Endothelial cell (in vitro differentiated cells): ENCODE results near the gene NSDHL. TPM values are rescaled to one million over a fixed set of nuclear protein-coding genes. Genes with fewer than 3 reads are reported as not detected.

ENCODE experiments used
- DNase-seq: peaks from one replicate; pipeline ENCODE4 v3.0.0; 2021; ENCODE audit warnings: low spot score
- H3K27ac Mint-ChIP-seq: one replicate; pipeline ENCODE4 v1.8.0; 2021; ENCODE audit warnings: mixed read lengths, inconsistent platforms; ENCODE audit not compliant: unreplicated experiment
- H3K27me3 Mint-ChIP-seq: one replicate; pipeline ENCODE4 v1.8.0; 2021; ENCODE audit warnings: mild to moderate bottlenecking, moderate library complexity, mixed read lengths, inconsistent platforms; ENCODE audit not compliant: unreplicated experiment
- H3K36me3 Mint-ChIP-seq: one replicate; pipeline ENCODE4 v1.8.0; 2021; ENCODE audit warnings: mild to moderate bottlenecking, low read depth, mixed read lengths, inconsistent platforms; ENCODE audit not compliant: unreplicated experiment
- H3K4me1 Mint-ChIP-seq: one replicate; pipeline ENCODE4 v1.8.0; 2021; ENCODE audit warnings: mild to moderate bottlenecking, mixed read lengths, inconsistent platforms; ENCODE audit not compliant: unreplicated experiment
- H3K4me3 Mint-ChIP-seq: one replicate; pipeline ENCODE4 v1.8.0; 2021; ENCODE audit warnings: mild to moderate bottlenecking, mixed read lengths, inconsistent platforms; ENCODE audit not compliant: unreplicated experiment
- H3K9me3 Mint-ChIP-seq: one replicate; pipeline ENCODE4 v1.8.0; 2021; ENCODE audit warnings: mixed read lengths, inconsistent platforms; ENCODE audit not compliant: unreplicated experiment
- CTCF ChIP-seq: fragments of 200-600 bp; sonication (generic); IDR thresholded peaks from one replicate; pipeline ENCODE4 v1.5.0; 2021; ENCODE audit warnings: antibody characterized with exemption; ENCODE audit not compliant: unreplicated experiment
- total RNA-seq: library from RNA; stranded (reverse); fragmentation: NEBNext Ultra II Directional; extraction: Animal tissue kit (Norgen Biotek cat#: 25700); gene quantifications from one replicate; pipeline ENCODE4 v1.2.1, GENCODE V29; 2021; ENCODE audit not compliant: unreplicated experiment

The NSDHL gene
- total RNA-seq, 1 donor from 2014 or later: 26.5 TPM

GRCh38 chrX:152813206-152813605 is 17.7 kb upstream of the NSDHL start:
- TF ChIP-seq CTCF: no peak
- Mint-ChIP-seq H3K4me3 (no peak overlapping the region), H3K4me1 (peaks cover 8% of the 10 kb centered on the region), H3K36me3 (no peaks in the 10 kb centered on the region), H3K27ac (no peak overlapping the region), H3K27me3 (peaks cover 2% of the 10 kb centered on the region), H3K9me3 (no peaks in the 10 kb centered on the region)
- no peak for DNase-seq

- Mint-ChIP-seq H3K36me3 (no peaks in the 10 kb centered on the region), H3K4me3 (no peak overlapping the region), H3K27me3 (peaks cover 2% of the 10 kb centered on the region), H3K27ac (no peak overlapping the region), H3K4me1 (peaks cover 8% of the 10 kb centered on the region), H3K9me3 (no peaks in the 10 kb centered on the region)
- TF ChIP-seq CTCF: no peak
- no peak for DNase-seq
Measured at GRCh38 chrX:152814048-152814447, 16.8 kb upstream of the NSDHL start.

GRCh38 chrX:152817078-152817764 is 13.6 kb upstream of the NSDHL start:
- DNase-seq: peak; percentile 22
- Mint-ChIP-seq H3K4me1 (peaks cover 8% of the 10 kb centered on the region), H3K27ac (no peak overlapping the region), H3K36me3 (no peaks in the 10 kb centered on the region), H3K27me3 (peaks cover 4% of the 10 kb centered on the region), H3K4me3 (no peak overlapping the region), H3K9me3 (no peaks in the 10 kb centered on the region)
- TF ChIP-seq CTCF: no peak

- no peak for TF ChIP-seq CTCF
- Mint-ChIP-seq H3K27me3 (peaks cover 4% of the 10 kb centered on the region), H3K27ac (no peak overlapping the region), H3K4me3 (no peak overlapping the region), H3K36me3 (no peaks in the 10 kb centered on the region), H3K9me3 (no peaks in the 10 kb centered on the region), H3K4me1 (peaks cover 8% of the 10 kb centered on the region)
- DNase-seq: no peak
Measured at GRCh38 chrX:152818356-152818755, 12.5 kb upstream of the NSDHL start.

- no peaks in the 10 kb centered on the region for H3K9me3 Mint-ChIP-seq
- H3K27me3 Mint-ChIP-seq: peaks cover 2% of the 10 kb centered on the region
- no peak overlapping the region for H3K4me3 Mint-ChIP-seq
- no peaks in the 10 kb centered on the region for H3K36me3 Mint-ChIP-seq
- no peak for TF ChIP-seq CTCF
- H3K27ac Mint-ChIP-seq: no peak overlapping the region
- DNase-seq: no peak
- peaks cover 3% of the 10 kb centered on the region for H3K4me1 Mint-ChIP-seq
Measured at GRCh38 chrX:152819266-152819665, 11.6 kb upstream of the NSDHL start.
